HG03159 (cell line): ENCODE measurements around the gene MEA1.

Experiments
- ATAC-seq: cut with Tn5 transposase; IDR thresholded peaks from one replicate; pipeline ENCODE4 v1.9.1; 2021; ENCODE audit warnings: mild to moderate bottlenecking, moderate library complexity; ENCODE audit not compliant: unreplicated experiment

Gene MEA1

GRCh38 chr6:42978487-42978838 lies 35.3 kb downstream of the MEA1 start:
- ATAC-seq, result peak; percentile 14

- no peak for ATAC-seq
Observed at GRCh38 chr6:42974919-42975505, 38.7 kb downstream of the MEA1 start.

DNA sequence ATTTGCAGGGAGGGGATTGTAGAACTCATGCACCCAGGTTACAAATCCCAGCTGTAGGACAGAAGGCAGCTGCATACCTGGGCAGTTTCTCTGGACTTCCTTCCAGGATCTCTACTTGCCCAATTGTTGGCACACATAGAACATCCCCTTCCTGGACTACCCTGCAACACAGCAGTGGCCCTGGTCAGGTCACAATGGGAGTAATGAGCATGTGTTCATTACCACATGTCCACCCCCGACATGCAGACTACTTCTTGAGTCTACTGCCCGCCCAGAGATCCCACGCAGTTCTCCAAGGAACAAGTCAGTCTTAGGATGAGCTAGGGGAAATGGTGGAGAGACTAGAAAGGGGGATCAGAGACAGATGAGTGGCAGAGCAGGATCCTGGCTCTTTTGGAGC lies 39.8 kb downstream of the MEA1 start:
- ATAC-seq, result no peak

GRCh38 chr6:42971746-42972327 lies 41.9 kb downstream of the MEA1 start:
- ATAC-seq, result no peak

- ATAC-seq, result no peak
Observed at GRCh38 chr6:42970871-42971612, 42.7 kb downstream of the MEA1 start.

DNA sequence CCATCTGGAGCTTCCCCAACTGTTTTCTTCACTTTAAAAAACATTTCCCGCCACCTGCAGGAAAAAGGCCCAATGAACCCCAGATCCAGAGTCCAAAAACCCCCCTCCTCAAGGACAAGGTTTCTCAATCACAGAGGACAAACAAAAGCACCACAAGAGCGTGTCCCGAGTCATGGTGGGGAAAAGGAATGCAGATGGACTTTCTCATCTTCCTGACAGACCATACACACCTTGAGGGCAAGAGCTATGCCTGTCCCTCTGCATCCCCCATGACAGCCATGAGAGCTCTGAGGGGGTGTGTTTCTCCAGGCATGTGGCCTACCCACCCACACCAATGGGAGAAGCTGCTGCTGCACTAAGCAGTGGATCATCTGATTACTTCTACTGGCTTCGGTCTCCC lies 43.8 kb downstream of the MEA1 start:
- ATAC-seq, result no peak

- no peak for ATAC-seq
Observed at GRCh38 chr6:42969431-42969830, 44.3 kb downstream of the MEA1 start.

DNA sequence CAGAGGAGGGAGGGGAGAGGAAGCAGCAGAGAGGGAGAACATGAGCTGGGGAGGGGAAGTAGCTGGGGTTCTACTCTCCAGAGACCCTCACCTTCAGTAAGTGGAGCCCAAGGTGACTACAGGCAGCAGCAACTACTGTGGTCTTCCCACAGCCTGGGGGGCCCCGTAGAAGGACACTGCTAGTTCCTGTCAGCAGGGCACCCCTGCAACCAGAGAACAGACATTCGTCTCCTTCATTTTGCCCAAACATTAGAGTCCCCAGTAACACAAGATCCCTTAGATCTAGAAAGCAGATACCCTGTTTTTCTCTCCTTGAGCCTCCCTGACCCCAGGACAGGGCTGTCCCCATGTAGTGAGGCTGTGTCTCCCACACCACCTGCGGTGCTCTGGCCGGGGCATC lies 45.0 kb downstream of the MEA1 start:
- ATAC-seq, result no peak

- no peak for ATAC-seq
Observed at GRCh38 chr6:42968126-42968701, 45.5 kb downstream of the MEA1 start.

DNA sequence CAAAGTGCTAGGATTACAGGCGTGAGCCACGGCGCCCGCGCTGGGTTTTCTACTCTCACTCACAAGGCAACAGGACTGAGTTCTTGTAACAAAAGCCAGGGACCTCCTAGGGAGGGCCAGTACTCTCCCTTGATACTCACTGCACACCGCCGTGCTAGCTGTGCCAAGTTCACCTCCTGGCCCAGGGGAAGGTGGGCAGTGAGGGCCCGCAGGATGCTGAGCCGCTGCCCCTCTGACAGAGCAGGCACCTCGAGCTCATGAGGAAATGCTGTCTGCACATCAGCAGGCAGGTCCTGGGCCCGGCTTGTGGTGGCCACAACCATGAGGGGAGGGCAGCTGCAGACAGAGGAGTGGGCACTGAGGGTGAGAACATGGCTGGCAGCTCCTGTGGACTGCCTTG lies 46.5 kb downstream of the MEA1 start:
- ATAC-seq, result no peak

DNA sequence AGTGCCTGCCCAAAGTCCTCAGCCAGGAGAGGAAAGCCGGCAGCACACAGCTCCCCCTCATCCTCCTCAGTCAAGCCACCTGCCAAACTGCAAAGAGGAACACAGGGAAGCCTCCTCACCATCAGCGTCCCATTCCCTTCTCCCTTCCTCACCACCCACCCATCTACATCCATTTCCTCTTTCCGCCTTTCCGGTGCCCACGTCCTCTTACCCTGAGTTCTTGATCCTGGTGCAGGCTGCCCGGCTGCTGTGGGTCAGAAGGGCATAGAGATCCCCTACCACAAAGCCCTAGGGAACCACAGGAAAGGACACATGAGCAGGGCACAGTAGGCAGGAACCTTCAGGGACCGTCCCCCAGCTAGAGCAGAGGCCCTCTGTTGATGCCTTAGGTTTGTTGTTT lies 47.2 kb downstream of the MEA1 start:
- no peak for ATAC-seq

DNA sequence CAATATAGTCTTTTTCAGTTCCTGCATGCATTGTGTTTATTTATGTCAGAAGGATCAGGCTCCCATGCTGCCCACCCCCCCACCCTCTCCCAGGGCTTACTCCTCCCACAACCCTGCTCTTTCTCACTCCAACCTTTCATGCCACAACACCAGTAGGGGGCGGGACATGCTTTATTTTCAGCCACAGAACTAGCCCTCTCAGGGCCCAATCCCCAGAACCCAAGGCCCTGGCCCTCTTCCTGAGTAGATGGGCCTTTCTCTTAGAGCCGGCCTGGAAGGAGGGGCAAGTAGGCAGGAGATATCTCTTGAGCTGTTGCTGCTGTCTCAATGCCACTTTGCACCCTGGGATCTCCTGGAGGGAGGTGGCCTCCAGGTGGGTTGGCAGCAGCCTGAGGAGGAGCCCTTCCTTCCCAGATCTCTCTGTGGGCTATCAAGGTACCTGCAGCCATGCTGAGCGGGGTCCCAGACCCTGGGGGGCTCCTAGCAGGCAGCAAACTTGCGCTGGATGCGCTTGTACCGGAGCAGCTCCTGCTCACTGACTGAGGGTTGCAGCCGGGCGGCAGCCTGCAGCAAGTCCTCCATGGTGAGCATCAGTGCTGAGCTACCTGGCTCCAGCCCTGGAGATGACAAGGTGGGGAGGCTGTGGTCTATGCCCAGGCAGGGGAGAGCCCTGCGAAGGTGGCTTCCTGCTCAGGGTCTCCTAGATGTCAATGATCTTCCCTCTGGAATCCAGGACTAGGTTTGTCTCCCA lies 49.7 kb downstream of the MEA1 start:
- ATAC-seq, result no peak

GRCh38 chr6:42963179-42963854 lies 50.4 kb downstream of the MEA1 start:
- no peak for ATAC-seq

- ATAC-seq, result no peak
Observed at GRCh38 chr6:42962502-42963178, 51.1 kb downstream of the MEA1 start.

GRCh38 chr6:42962096-42962495 lies 51.6 kb downstream of the MEA1 start:
- ATAC-seq, result no peak
